HG03558 (cell line): ENCODE results near the gene KSR2.
"Not testable (repeated sequence)": the region's sequence is repeated elsewhere in the genome, so short reads cannot be mapped to it uniquely, and the experiment has no call there.

Experiments
- ATAC-seq: cut with Tn5 transposase; IDR thresholded peaks from one replicate; pipeline ENCODE4 v1.9.1; 2021; ENCODE audit warnings: moderate number of reproducible peaks; ENCODE audit not compliant: unreplicated experiment; ENCODE audit errors: extremely low read depth

The KSR2 gene

DNA sequence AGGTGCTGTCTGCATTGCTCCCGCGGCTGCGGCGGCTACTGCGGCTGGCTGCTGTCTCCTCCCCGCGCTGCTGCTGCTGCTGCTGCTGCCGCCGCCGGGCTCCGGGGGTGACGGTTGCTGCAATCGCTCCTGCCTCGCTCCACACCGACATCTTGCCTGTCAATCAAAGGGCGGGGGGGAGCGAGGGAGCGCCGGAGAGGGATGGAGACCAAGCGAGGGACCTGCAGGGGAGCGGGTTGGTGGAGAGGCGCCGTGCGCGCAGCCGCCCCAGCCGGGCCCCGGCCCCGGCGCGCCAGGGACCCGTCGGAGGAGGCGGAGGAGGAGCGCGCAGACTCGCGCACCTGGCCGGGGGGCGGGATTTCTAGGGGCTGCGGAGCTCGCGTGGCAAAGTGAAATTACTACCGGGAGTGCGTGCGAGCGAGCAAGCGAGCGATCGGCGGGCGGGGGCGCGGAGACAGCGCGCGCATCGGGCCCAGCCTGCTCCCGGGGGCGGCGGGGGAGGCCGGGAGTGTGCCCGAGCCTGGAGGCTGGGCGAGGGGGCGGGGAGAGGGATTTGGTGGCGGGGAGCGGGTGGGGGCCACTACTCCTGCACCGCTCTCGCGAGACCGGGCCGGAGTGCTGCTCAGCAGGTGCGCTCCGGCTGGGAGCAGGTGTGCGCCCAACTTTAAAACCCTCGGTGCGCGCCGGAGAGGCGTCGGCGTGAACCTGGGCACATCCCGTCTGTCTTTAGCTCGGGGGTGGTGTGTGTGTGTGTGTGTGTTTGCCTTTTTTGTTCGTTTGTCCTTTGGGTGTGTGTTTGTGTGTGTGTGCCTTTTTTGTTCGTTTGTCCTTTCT lies at the start of gene KSR2:
TSS of gene KSR2 (minus strand) at position 165 of the 834 bp plus-strand sequence. CDS start 735 bp downstream, outside the sequence.
- no peak for ATAC-seq

DNA sequence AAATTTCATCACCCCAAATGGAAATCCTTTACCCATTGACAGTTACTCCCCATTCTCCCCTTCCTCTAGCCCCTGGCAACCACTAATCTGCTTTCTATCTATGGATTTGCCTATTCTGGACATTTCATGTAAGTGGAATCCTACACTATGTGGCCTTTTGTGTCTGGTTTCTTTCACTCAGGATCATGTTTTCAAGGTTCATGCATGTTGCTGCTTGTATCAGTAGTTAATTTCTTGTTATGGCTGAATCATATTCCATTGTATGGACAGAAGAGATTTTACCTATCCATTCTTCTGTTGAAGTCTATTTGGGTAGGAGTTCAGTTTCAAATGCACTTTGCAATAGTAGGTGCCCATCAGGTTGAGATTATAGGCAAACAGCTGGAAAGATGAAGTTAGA lies 49.1 kb upstream of the KSR2 start:
- ATAC-seq, result no peak

GRCh38 chr12:118016424-118017264 lies 47.9 kb upstream of the KSR2 start, which contains the start of gene RFC5:
TSS of gene RFC5 (plus strand) at chr12:118016703. CDS start at chr12:118016828, 125 bp downstream.
- ATAC-seq, result peak; percentile 95

- no peak for ATAC-seq
Observed at GRCh38 chr12:118015944-118016343, 47.2 kb upstream of the KSR2 start.

GRCh38 chr12:118015306-118015705 lies 46.5 kb upstream of the KSR2 start:
- ATAC-seq, result no peak

DNA sequence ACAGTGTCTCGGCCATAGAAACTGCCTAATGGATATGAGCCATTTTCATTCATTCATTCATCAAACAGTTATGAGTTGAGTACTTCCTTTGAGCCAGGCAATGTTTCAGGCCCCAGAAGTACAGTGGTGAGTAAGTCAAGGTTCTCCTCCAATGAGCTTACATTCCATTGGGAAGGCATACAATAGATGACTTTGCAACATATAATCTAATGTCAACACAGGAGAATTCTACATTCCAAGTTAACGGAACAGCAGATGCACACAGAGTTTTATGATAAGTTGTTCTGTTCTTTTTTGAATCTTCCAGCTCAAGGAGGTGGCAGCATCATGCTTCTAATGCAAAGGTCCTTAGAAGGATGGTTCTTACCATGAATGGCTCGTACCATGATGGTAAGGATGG lies 44.5 kb upstream of the KSR2 start:
- no peak for ATAC-seq

GRCh38 chr12:118011961-118012360 lies 43.2 kb upstream of the KSR2 start:
- no peak for ATAC-seq

GRCh38 chr12:118011377-118011776 lies 42.6 kb upstream of the KSR2 start:
- ATAC-seq, result no peak

DNA sequence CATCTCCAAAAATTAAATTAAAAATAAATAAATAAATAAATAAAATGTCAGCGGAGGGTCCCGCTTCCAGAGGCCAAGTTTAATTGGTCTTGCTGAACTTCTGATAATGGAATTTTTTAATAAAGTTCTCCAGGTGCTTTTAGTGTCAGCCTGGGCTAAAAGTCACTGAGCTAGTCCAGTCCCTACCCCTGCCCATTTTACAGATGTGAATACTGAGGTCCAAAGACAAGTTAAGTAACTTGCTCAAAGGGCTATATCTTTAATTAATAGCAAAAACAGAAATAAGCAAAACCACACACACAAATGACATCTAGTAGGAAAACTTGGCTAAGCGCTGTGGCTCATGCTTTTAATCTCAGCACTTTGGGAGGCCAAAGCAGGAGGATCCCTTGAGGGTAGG lies 42.1 kb upstream of the KSR2 start:
- ATAC-seq, result no peak

GRCh38 chr12:117999806-118000205 lies 31.0 kb upstream of the KSR2 start:
- ATAC-seq, result not testable (repeated sequence)

DNA sequence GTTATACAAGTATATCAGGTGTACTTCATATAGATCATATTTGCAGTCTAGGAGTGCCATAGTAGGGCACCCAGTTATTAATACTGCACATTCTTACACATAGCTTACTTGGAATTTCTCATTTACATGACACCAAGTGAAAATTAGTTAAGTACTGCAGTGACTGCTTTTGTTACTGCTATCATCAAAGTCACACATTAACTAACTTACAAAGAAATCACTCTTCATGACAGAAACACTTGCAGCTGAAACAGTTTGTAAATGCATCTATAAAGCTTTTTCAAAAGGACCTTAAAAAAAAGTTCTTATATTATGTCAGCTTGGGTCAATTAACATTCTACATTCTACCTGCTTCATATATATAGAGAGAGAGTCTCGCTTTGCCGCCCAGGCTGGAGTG lies 29.9 kb upstream of the KSR2 start:
- ATAC-seq, result no peak

- no peak for ATAC-seq
Observed at GRCh38 chr12:117994551-117995438, 26.0 kb upstream of the KSR2 start.

- ATAC-seq, result no peak
Observed at GRCh38 chr12:117986705-117987469, 18.1 kb upstream of the KSR2 start.

- ATAC-seq, result no peak
Observed at GRCh38 chr12:117985182-117985581, 16.4 kb upstream of the KSR2 start.

GRCh38 chr12:117981267-117981666 lies 12.5 kb upstream of the KSR2 start:
- ATAC-seq, result no peak

- no peak for ATAC-seq
Observed at GRCh38 chr12:117980616-117981015, 11.8 kb upstream of the KSR2 start.

GRCh38 chr12:117977373-117977772 lies 8.6 kb upstream of the KSR2 start:
- no peak for ATAC-seq

- no peak for ATAC-seq
Observed at GRCh38 chr12:117975006-117975405, 6.2 kb upstream of the KSR2 start.

- ATAC-seq, result no peak
Observed at GRCh38 chr12:117972301-117972700, 3.5 kb upstream of the KSR2 start.
